Measurements from ENCODE around the gene MYOZ3. TPM values are rescaled to one million over a fixed set of nuclear protein-coding genes. Genes with fewer than 3 reads are reported as not detected.

MYOZ3 gene
- total RNA-seq, 1 experiment from 2014 or later, result 0.10 TPM

- TF ChIP-seq CTCF (IDR thresholded peaks at IDR 0.05 in 2 of 3, conservative IDR thresholded peaks at IDR 0.05 in 1 of 3; ENCODE audit: borderline replicate concordance in 1 of 3, insufficient read depth in 1 of 3, low read depth in 2 of 3, low read length in 2 of 3), result no peak
- TF ChIP-seq YY1 (IDR thresholded peaks at IDR 0.05; ENCODE audit: extremely low read depth, insufficient replicate concordance, low read depth, low read length), result no peak
- TF ChIP-seq CBX3 (IDR thresholded peaks at IDR 0.05; ENCODE audit: low read depth), result no peak
Measured at GRCh38 chr5:150632305-150633160, 28.5 kb upstream of the MYOZ3 start (continued).

- TF ChIP-seq SIN3A (IDR thresholded peaks at IDR 0.05; ENCODE audit: low read depth) (no peak), ATF3 (IDR thresholded peaks at IDR 0.05) (no peak), ZFX (IDR thresholded peaks at IDR 0.05) (no peak), EZH2phosphoT487 (IDR thresholded peaks at IDR 0.05; ENCODE audit: borderline replicate concordance) (no peak), POLR2AphosphoS5 (IDR thresholded peaks at IDR 0.05; ENCODE audit: low read depth, low read length) (no peak), ZBTB33 (IDR thresholded peaks at IDR 0.05; ENCODE audit: extremely low read depth, insufficient replicate concordance, low read length) (no peak), RAD21 (IDR thresholded peaks at IDR 0.05; ENCODE audit: low read depth) (no peak), SP1 (IDR thresholded peaks at IDR 0.05; ENCODE audit: low read depth) (no peak), CBX3 (IDR thresholded peaks at IDR 0.05; ENCODE audit: low read depth) (no peak), JUND (IDR thresholded peaks at IDR 0.05) (no peak), CEBPB (IDR thresholded peaks at IDR 0.05; ENCODE audit: low read depth) (no peak), FOSL1 (IDR thresholded peaks at IDR 0.05; ENCODE audit: low read depth) (no peak), ZNF274 (IDR thresholded peaks at IDR 0.05; ENCODE audit: low read depth, low read length) (no peak), EGR1 (IDR thresholded peaks at IDR 0.05; ENCODE audit: low read depth) (no peak), ELF1 (IDR thresholded peaks at IDR 0.05; ENCODE audit: borderline replicate concordance, low read depth) (no peak)
- TF ChIP-seq, protein P1, sequence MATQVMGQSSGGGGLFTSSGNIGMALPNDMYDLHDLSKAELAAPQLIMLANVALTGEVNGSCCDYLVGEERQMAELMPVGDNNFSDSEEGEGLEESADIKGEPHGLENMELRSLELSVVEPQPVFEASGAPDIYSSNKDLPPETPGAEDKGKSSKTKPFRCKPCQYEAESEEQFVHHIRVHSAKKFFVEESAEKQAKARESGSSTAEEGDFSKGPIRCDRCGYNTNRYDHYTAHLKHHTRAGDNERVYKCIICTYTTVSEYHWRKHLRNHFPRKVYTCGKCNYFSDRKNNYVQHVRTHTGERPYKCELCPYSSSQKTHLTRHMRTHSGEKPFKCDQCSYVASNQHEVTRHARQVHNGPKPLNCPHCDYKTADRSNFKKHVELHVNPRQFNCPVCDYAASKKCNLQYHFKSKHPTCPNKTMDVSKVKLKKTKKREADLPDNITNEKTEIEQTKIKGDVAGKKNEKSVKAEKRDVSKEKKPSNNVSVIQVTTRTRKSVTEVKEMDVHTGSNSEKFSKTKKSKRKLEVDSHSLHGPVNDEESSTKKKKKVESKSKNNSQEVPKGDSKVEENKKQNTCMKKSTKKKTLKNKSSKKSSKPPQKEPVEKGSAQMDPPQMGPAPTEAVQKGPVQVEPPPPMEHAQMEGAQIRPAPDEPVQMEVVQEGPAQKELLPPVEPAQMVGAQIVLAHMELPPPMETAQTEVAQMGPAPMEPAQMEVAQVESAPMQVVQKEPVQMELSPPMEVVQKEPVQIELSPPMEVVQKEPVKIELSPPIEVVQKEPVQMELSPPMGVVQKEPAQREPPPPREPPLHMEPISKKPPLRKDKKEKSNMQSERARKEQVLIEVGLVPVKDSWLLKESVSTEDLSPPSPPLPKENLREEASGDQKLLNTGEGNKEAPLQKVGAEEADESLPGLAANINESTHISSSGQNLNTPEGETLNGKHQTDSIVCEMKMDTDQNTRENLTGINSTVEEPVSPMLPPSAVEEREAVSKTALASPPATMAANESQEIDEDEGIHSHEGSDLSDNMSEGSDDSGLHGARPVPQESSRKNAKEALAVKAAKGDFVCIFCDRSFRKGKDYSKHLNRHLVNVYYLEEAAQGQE (IDR thresholded peaks at IDR 0.05; ENCODE audit: low read depth), result no peak
- no peaks in the 10 kb centered on the region for H3K27me3 ChIP-seq (ENCODE audit: insufficient read depth, low read length)
- H2AFZ ChIP-seq (ENCODE audit: low read depth, low read length, poor library complexity, severe bottlenecking), result no peak overlapping the region
- BruUV-seq (replicated peaks), result no TSS peak
- no peaks in the 10 kb centered on the region for H3K9me3 ChIP-seq (ENCODE audit: control insufficient read depth in 1 of 2, insufficient read depth in 1 of 2, low read depth in 1 of 2, low read length in 2 of 2)
- peaks cover 40 to 52% of the 10 kb centered on the region in 2 experiments for H3K4me1 ChIP-seq (ENCODE audit: control insufficient read depth in 1 of 2, insufficient read depth in 2 of 2, low read length in 2 of 2)
- CTCF ChIA-PET, result no interaction called here
- H3K9me2 ChIP-seq (ENCODE audit: insufficient read depth), result no peaks in the 10 kb centered on the region
- H3K9ac ChIP-seq (ENCODE audit: low read length), result no peak overlapping the region
- intact Hi-C loops (cut with micrococcal nuclease), result no loop called here
- RAD21 ChIA-PET (ENCODE audit: low non-redundant PET in 1 of 2, low total read pairs in 2 of 2, uncharacterized antibody in 2 of 2, unreplicated experiment in 2 of 2), result no interaction called here
- no peak overlapping the region for H3K27ac ChIP-seq (ENCODE audit: low read depth, low read length)
- no peak for DNase-seq (ENCODE audit: low read depth, low spot score)
- no peaks in the 10 kb centered on the region for H4K20me1 ChIP-seq (ENCODE audit: insufficient read depth)
- ATAC-seq, result no peak
- H3K36me3 ChIP-seq (ENCODE audit: control insufficient read depth in 1 of 2, insufficient read depth in 2 of 2, low read length in 2 of 2), result no peaks in the 10 kb centered on the region
- POLR2A ChIA-PET, result no interaction called here
- H3K4me2 ChIP-seq (ENCODE audit: low read length), result no peak overlapping the region
- no peak overlapping the region for H3K4me3 ChIP-seq (replicated peaks in 1 of 2; ENCODE audit: low read depth in 1 of 2, low read length in 2 of 2)
- no peaks in the 10 kb centered on the region for H3K79me2 ChIP-seq (ENCODE audit: insufficient read depth, low read length)
Measured at GRCh38 chr5:150633429-150633828, 27.6 kb upstream of the MYOZ3 start.

Measured in HCT116 (cell line).